SH-SY5Y (cell line): ENCODE measurements around the gene BRD3OS.

Experiments used
- GATA2 ChIP-seq: IDR thresholded peaks from 2 replicates; pipeline ENCODE4 v1.6.1; 2011; ENCODE audit warnings: mild to moderate bottlenecking, low read depth, low read length
- GATA3 ChIP-seq: IDR thresholded peaks from 2 replicates; pipeline ENCODE4 v1.6.1; 2011; ENCODE audit warnings: low read depth, mild to moderate bottlenecking, low read length, moderate library complexity

GRCh38 chr9:134045841-134046544 is 20.7 kb downstream of the BRD3OS start:
- TF ChIP-seq GATA2, result no peak
- no peak for TF ChIP-seq GATA3
